HepG2 (cell line): ENCODE data around the gene IL21R. TPM values are rescaled to one million over a fixed set of nuclear protein-coding genes. Genes with fewer than 3 reads are reported as not detected.

Experiments used
- BRCA1 ChIP-seq: sonication (generic); formaldehyde crosslinking; IDR thresholded peaks from 2 replicates; pipeline ENCODE4 v1.4.0; 2020; ENCODE audit warnings: missing genetic modification reagents
- CBX2 ChIP-seq, 2 experiments: fragments of 200-600 bp in 1 of 2; sonication (generic); formaldehyde crosslinking in 1 of 2; IDR thresholded peaks; 2 replicates each; pipeline versions ENCODE4 v1.7.0 to v1.8.1; 2018 to 2022; ENCODE audit warnings: low read depth in 2 of 2, low read length in 1 of 2, mild to moderate bottlenecking in 1 of 2, missing genetic modification reagents in 1 of 2
- CREM ChIP-seq, 2 experiments: sonication (generic) in 1 of 2; formaldehyde crosslinking in 1 of 2; IDR thresholded peaks; 2 replicates each; pipeline versions ENCODE4 v1.4.0 to v1.6.1; 2016 to 2020; ENCODE audit warnings: antibody characterized with exemption in 1 of 2, mild to moderate bottlenecking in 1 of 2, missing genetic modification reagents in 1 of 2
- HDAC1 ChIP-seq: sonication (generic); formaldehyde crosslinking; IDR thresholded peaks from 2 replicates; pipeline ENCODE4 v1.5.1; 2020; ENCODE audit warnings: mild to moderate bottlenecking, missing genetic modification reagents
- IRF2 ChIP-seq: IDR thresholded peaks from 2 replicates; pipeline ENCODE4 v1.6.1; 2018; ENCODE audit warnings: missing genetic modification reagents, missing compliant biosample characterization
- MAFG ChIP-seq: sonication (generic); formaldehyde crosslinking; IDR thresholded peaks from 2 replicates; pipeline ENCODE4 v1.5.1; 2020; ENCODE audit warnings: mild to moderate bottlenecking, missing genetic modification reagents
- MED1 ChIP-seq: sonication (generic); formaldehyde crosslinking; IDR thresholded peaks from 2 replicates; pipeline ENCODE4 v1.4.0; 2020; ENCODE audit warnings: missing genetic modification reagents
- NCOR1 ChIP-seq: fragments of 200-600 bp; sonication (generic); IDR thresholded peaks from 2 replicates; pipeline ENCODE4 v1.7.0; 2017; ENCODE audit warnings: antibody characterized with exemption, low read length, borderline replicate concordance
- NFYC ChIP-seq: IDR thresholded peaks from 2 replicates; pipeline ENCODE4 v1.6.1; 2016; ENCODE audit warnings: missing genetic modification reagents, missing compliant biosample characterization
- NR2F2 ChIP-seq: IDR thresholded peaks from 2 replicates; pipeline ENCODE4 v1.6.1; 2012; ENCODE audit warnings: low read depth, inconsistent platforms, borderline replicate concordance
- PRMT3 ChIP-seq: sonication (generic); formaldehyde crosslinking; IDR thresholded peaks from 2 replicates; pipeline ENCODE4 v1.8.1; 2022; ENCODE audit warnings: low read depth, mild to moderate bottlenecking, moderate library complexity, missing genetic modification reagents, borderline replicate concordance
- TOPORS ChIP-seq: sonication (generic); formaldehyde crosslinking; IDR thresholded peaks from 2 replicates; pipeline ENCODE4 v1.8.0; 2023; ENCODE audit warnings: mild to moderate bottlenecking, missing genetic modification reagents
- YEATS4 ChIP-seq: sonication (generic); formaldehyde crosslinking; IDR thresholded peaks from 2 replicates; pipeline ENCODE4 v1.4.0; 2020; ENCODE audit warnings: missing genetic modification reagents, borderline replicate concordance
- ZBTB37 ChIP-seq: sonication (generic); formaldehyde crosslinking; IDR thresholded peaks from 2 replicates; pipeline ENCODE4 v1.4.0; 2020; ENCODE audit warnings: mild to moderate bottlenecking, missing genetic modification reagents
- ZBTB7B ChIP-seq: sonication (generic); formaldehyde crosslinking; IDR thresholded peaks from 2 replicates; pipeline ENCODE4 v1.4.0; 2020; ENCODE audit warnings: missing genetic modification reagents
- ZFP36L1 ChIP-seq: sonication (generic); formaldehyde crosslinking; IDR thresholded peaks from 2 replicates; pipeline ENCODE4 v1.8.0; 2022; ENCODE audit warnings: mild to moderate bottlenecking, missing genetic modification reagents, moderate library complexity
- ZMYM4 ChIP-seq: sonication (generic); formaldehyde crosslinking; IDR thresholded peaks from 2 replicates; pipeline ENCODE4 v1.8.1; 2023; ENCODE audit warnings: mild to moderate bottlenecking, missing genetic modification reagents
- ZNF124 ChIP-seq: sonication (generic); formaldehyde crosslinking; IDR thresholded peaks from 2 replicates; pipeline ENCODE4 v1.4.0; 2020; ENCODE audit warnings: missing genetic modification reagents
- ZNF230 ChIP-seq: sonication (generic); formaldehyde crosslinking; IDR thresholded peaks from 2 replicates; pipeline ENCODE4 v1.4.0; 2020; ENCODE audit warnings: mild to moderate bottlenecking, missing genetic modification reagents
- ZNF383 ChIP-seq: sonication (generic); formaldehyde crosslinking; IDR thresholded peaks from 2 replicates; pipeline ENCODE4 v1.4.0; 2020; ENCODE audit warnings: missing genetic modification reagents, mild to moderate bottlenecking, borderline replicate concordance
- ZNF644 ChIP-seq: IDR thresholded peaks from 2 replicates; pipeline ENCODE4 v1.6.1; 2016; ENCODE audit warnings: low read depth
- polyA plus RNA-seq, 8 experiments: library from polyadenylated mRNA; depleted of rRNA in 3 of 8; stranded (reverse) in 7 of 8; unstranded in 1 of 8; fragments of >200 nt; fragmentation: Illumina TruSeq in 4 of 8; extraction: Trizol in 4 of 8; gene quantifications; 2 replicates each; pipeline versions ENCODE4 v1.2.1 to v1.2.3, GENCODE V29; 2011 to 2016; ENCODE audit warnings: low read depth in 4 of 8, missing spikeins in 1 of 8, mixed read lengths in 1 of 8; ENCODE audit not compliant: insufficient read depth in 1 of 8
- total RNA-seq, 5 experiments: library from RNA; depleted of rRNA; stranded (reverse); fragments of >200 nt; fragmentation: Illumina TruSeq; extraction: Trizol; gene quantifications; 2 replicates each; pipeline ENCODE4 v1.2.3, GENCODE V29; 2016; ENCODE audit warnings: low read depth in 1 of 5
- TF ChIP-seq, protein P1 (sequence below): sonication (generic); formaldehyde crosslinking; IDR thresholded peaks from 2 replicates; pipeline ENCODE4 v1.4.0; 2020; ENCODE audit warnings: missing genetic modification reagents
- TF ChIP-seq, protein P2 (sequence below): sonication (generic); formaldehyde crosslinking; IDR thresholded peaks from 2 replicates; pipeline ENCODE4 v1.9.0; 2022; ENCODE audit warnings: missing genetic modification reagents, mild to moderate bottlenecking, borderline replicate concordance
- TF ChIP-seq, protein P3 (sequence below): sonication (generic); formaldehyde crosslinking; IDR thresholded peaks from 2 replicates; pipeline ENCODE4 v1.4.0; 2020; ENCODE audit warnings: missing genetic modification reagents, mild to moderate bottlenecking, borderline replicate concordance

Gene IL21R
- total and polyA plus RNA-seq, 2 of the 13 experiments (the other 11 are each of a cell fraction or from before 2014, with no cell fraction given), result 0.49 to 0.64 TPM

GRCh38 chr16:27364493-27365141, 37.4 kb upstream of the IL21R start (continued):
- TF ChIP-seq ZNF644 (CRISPR knock-in tag) (peak; percentile 61; the same call in 1 of the 2 replicates), ZBTB7B (CRISPR knock-in tag) (peak; percentile 88), ZMYM4 (peak; percentile 60; the same call in 1 of the 2 replicates), CREM (IDR thresholded peaks at IDR 0.05) (peak; percentile 75), CREM (CRISPR knock-in tag; IDR thresholded peaks at IDR 0.05) (no peak), PRMT3 (CRISPR knock-in tag) (no peak), YEATS4 (peak; percentile 35; the same call in 1 of the 2 replicates), TOPORS (CRISPR knock-in tag) (no peak), HDAC1 (CRISPR knock-in tag) (peak; percentile 71; the same call in 1 of the 2 replicates), MED1 (peak; percentile 75), IRF2 (CRISPR knock-in tag) (0 out of 2 replicates have a peak, but pooled peaks have one; percentile 49), NR2F2 (no peak; the same call in 1 of the 2 replicates), ZNF383 (no peak), ZBTB37 (CRISPR knock-in tag) (0 out of 2 replicates have a peak, but pooled peaks have one; percentile 30), ZNF124 (0 out of 2 replicates have a peak, but pooled peaks have one; percentile 68), CBX2 (IDR thresholded peaks at IDR 0.05; ENCODE audit: low read depth, low read length) (no peak), CBX2 (CRISPR knock-in tag; IDR thresholded peaks at IDR 0.05; ENCODE audit: low read depth) (no peak), ZNF230 (CRISPR knock-in tag) (no peak), BRCA1 (CRISPR knock-in tag) (no peak), ZFP36L1 (CRISPR knock-in tag) (0 out of 2 replicates have a peak, but pooled peaks have one; percentile 54), NCOR1 (peak; percentile 77; the same call in 1 of the 2 replicates), MAFG (no peak), NFYC (peak; percentile 29; the same call in 1 of the 2 replicates)
- TF ChIP-seq, protein P1, sequence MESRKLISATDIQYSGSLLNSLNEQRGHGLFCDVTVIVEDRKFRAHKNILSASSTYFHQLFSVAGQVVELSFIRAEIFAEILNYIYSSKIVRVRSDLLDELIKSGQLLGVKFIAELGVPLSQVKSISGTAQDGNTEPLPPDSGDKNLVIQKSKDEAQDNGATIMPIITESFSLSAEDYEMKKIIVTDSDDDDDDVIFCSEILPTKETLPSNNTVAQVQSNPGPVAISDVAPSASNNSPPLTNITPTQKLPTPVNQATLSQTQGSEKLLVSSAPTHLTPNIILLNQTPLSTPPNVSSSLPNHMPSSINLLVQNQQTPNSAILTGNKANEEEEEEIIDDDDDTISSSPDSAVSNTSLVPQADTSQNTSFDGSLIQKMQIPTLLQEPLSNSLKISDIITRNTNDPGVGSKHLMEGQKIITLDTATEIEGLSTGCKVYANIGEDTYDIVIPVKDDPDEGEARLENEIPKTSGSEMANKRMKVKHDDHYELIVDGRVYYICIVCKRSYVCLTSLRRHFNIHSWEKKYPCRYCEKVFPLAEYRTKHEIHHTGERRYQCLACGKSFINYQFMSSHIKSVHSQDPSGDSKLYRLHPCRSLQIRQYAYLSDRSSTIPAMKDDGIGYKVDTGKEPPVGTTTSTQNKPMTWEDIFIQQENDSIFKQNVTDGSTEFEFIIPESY (CRISPR knock-in tag), result peak; percentile 48; the same call in 1 of the 2 replicates
- TF ChIP-seq, protein P2, sequence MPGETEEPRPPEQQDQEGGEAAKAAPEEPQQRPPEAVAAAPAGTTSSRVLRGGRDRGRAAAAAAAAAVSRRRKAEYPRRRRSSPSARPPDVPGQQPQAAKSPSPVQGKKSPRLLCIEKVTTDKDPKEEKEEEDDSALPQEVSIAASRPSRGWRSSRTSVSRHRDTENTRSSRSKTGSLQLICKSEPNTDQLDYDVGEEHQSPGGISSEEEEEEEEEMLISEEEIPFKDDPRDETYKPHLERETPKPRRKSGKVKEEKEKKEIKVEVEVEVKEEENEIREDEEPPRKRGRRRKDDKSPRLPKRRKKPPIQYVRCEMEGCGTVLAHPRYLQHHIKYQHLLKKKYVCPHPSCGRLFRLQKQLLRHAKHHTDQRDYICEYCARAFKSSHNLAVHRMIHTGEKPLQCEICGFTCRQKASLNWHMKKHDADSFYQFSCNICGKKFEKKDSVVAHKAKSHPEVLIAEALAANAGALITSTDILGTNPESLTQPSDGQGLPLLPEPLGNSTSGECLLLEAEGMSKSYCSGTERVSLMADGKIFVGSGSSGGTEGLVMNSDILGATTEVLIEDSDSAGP (CRISPR knock-in tag), result 0 out of 2 replicates have a peak, but pooled peaks have one; percentile 32
- TF ChIP-seq, protein P3, sequence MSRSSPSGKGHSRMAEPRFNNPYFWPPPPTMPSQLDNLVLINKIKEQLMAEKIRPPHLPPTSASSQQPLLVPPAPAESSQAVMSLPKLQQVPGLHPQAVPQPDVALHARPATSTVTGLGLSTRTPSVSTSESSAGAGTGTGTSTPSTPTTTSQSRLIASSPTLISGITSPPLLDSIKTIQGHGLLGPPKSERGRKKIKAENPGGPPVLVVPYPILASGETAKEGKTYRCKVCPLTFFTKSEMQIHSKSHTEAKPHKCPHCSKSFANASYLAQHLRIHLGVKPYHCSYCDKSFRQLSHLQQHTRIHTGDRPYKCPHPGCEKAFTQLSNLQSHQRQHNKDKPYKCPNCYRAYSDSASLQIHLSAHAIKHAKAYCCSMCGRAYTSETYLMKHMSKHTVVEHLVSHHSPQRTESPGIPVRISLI (CRISPR knock-in tag), result peak; percentile 87; the same call in 1 of the 2 replicates
